Activated T-cell treated with anti-CD3 and anti-CD28 coated beads for 48 hours (primary cell): Measurements from ENCODE around the gene ABCC9.

Experiments used
- DNase-seq: peaks from one replicate; pipeline ENCODE4 v3.0.0-alpha.2; 2020; ENCODE audit warnings: low read depth

ABCC9 gene

GRCh38 chr12:21774358-21775132 lies 166.7 kb downstream of the ABCC9 start, which contains the start of gene KCNJ8:
Gene KCNJ8, minus strand, starts transcription at chr12:21774706. Its CDS starts 1,090 bp downstream, at chr12:21773616.
- DNase-seq, result peak; percentile 2

GRCh38 chr12:21773806-21774205 lies 167.4 kb downstream of the ABCC9 start:
- DNase-seq, result no peak

GRCh38 chr12:21773263-21773741 lies 167.9 kb downstream of the ABCC9 start:
- DNase-seq, result peak; percentile 6

GRCh38 chr12:21771311-21771710 lies 169.9 kb downstream of the ABCC9 start:
- no peak for DNase-seq

- no peak for DNase-seq
Measured at GRCh38 chr12:21769307-21769706, 171.9 kb downstream of the ABCC9 start.

GRCh38 chr12:21766403-21766802 lies 174.8 kb downstream of the ABCC9 start:
- DNase-seq, result no peak

- no peak for DNase-seq
Measured at GRCh38 chr12:21764950-21765349, 176.3 kb downstream of the ABCC9 start.

GRCh38 chr12:21764065-21764464 lies 177.2 kb downstream of the ABCC9 start:
- DNase-seq, result no peak

GRCh38 chr12:21763531-21763930 lies 177.7 kb downstream of the ABCC9 start:
- DNase-seq, result no peak

GRCh38 chr12:21759737-21760136 lies 181.5 kb downstream of the ABCC9 start:
- DNase-seq, result no peak

- no peak for DNase-seq
Measured at GRCh38 chr12:21757735-21758134, 183.5 kb downstream of the ABCC9 start.

GRCh38 chr12:21756699-21757098 lies 184.5 kb downstream of the ABCC9 start:
- no peak for DNase-seq

- DNase-seq, result no peak
Measured at GRCh38 chr12:21751517-21751916, 189.7 kb downstream of the ABCC9 start.
